Medulla oblongata (tissue), 1 donor: ENCODE results near the gene HPCAL1.

Experiments used
- DNase-seq: peaks from one replicate; pipeline ENCODE4 v3.0.0-alpha.2; 2015; ENCODE audit errors: extremely low spot score

HPCAL1 gene

GRCh38 chr2:10462178-10463083, 159.7 kb downstream of the HPCAL1 start:
- DNase-seq, result no peak

- no peak for DNase-seq
Observed at GRCh38 chr2:10465910-10466309, 163.2 kb downstream of the HPCAL1 start.

GRCh38 chr2:10466801-10467200, 164.1 kb downstream of the HPCAL1 start:
- no peak for DNase-seq

GRCh38 chr2:10467401-10467800, 164.7 kb downstream of the HPCAL1 start:
- no peak for DNase-seq

- no peak for DNase-seq
Observed at GRCh38 chr2:10469301-10469700, 166.6 kb downstream of the HPCAL1 start.

GRCh38 chr2:10469955-10470608, 167.4 kb downstream of the HPCAL1 start:
- DNase-seq, result no peak

- DNase-seq, result no peak
Observed at GRCh38 chr2:10471046-10471571, 168.4 kb downstream of the HPCAL1 start.

- no peak for DNase-seq
Observed at GRCh38 chr2:10471955-10472354, 169.3 kb downstream of the HPCAL1 start.

GRCh38 chr2:10473121-10473756, 170.5 kb downstream of the HPCAL1 start:
- DNase-seq, result no peak

- no peak for DNase-seq
Observed at GRCh38 chr2:10475221-10475722, 172.6 kb downstream of the HPCAL1 start.

- DNase-seq, result no peak
Observed at GRCh38 chr2:10475811-10476660, 173.3 kb downstream of the HPCAL1 start.

- no peak for DNase-seq
Observed at GRCh38 chr2:10476723-10477442, 174.2 kb downstream of the HPCAL1 start.
